Esophagus squamous epithelium (tissue), 5 donors: ENCODE measurements around the gene CXCL9. TPM values are rescaled to one million over a fixed set of nuclear protein-coding genes. Genes with fewer than 3 reads are reported as not detected.
"Not testable (repeated sequence)": the region's sequence is repeated elsewhere in the genome, so short reads cannot be mapped to it uniquely, and the experiment has no call there.

Experiments
- DNase-seq: peaks from one replicate; lab custom pipeline; 2025; lab: John Stamatoyannopoulos, UW
- H3K27ac ChIP-seq, 4 donors: fragments of 200-600 bp; sonication (generic); one replicate each; pipeline ENCODE4 v1.5.1; 2016 to 2019; ENCODE audit warnings: mild to moderate bottlenecking in 1 of 4
- H3K27me3 ChIP-seq, 4 donors: fragments of 200-600 bp; sonication (generic); 1 replicate in 3 of 4; 2 replicates in 1 of 4; pipeline versions ENCODE4 v1.5.1 to v1.6.0; 2017 to 2021; ENCODE audit warnings: antibody characterized with exemption in 1 of 4
- H3K36me3 ChIP-seq, 3 donors: fragments of 200-600 bp; sonication (generic); one replicate each; pipeline ENCODE4 v1.5.1; 2016 to 2019
- H3K4me1 ChIP-seq, 3 donors: fragments of 200-600 bp; sonication (generic); one replicate each; pipeline ENCODE4 v1.5.1; 2017 to 2019
- H3K4me3 ChIP-seq, 4 donors: fragments of 200-600 bp; sonication (generic); 1 replicate in 3 of 4; 2 replicates in 1 of 4; pipeline ENCODE4 v1.5.1; 2016 to 2019; ENCODE audit warnings: mild to moderate bottlenecking in 2 of 4, moderate library complexity in 1 of 4
- H3K9me3 ChIP-seq, 3 donors: fragments of 200-600 bp; sonication (generic); one replicate each; pipeline ENCODE4 v1.5.1; 2016 to 2019
- POLR2A ChIP-seq, 4 donors: fragments of 450-650 bp; IDR thresholded peaks; one replicate each; pipeline ENCODE4 v1.6.1; 2017; ENCODE audit warnings: antibody characterized with exemption in 4 of 4, mild to moderate bottlenecking in 4 of 4, moderate library complexity in 3 of 4
- WGBS, 2 donors: methylation state at CpG; one replicate each; pipeline ENCODE4 v1.1.5; 2018; 5-methylcytosine and 5-hydroxymethylcytosine counted together
- intact Hi-C: fragments of 100-400 bp; cut with DNase I; formaldehyde crosslinking; loops from one replicate; pipeline ENCODE4 v1.15.0; 2022
- total RNA-seq, 4 donors: library from RNA; depleted of rRNA; stranded (reverse); fragments of >200 nt; gene quantifications; one replicate each; pipeline ENCODE4 v1.1.0, GENCODE V29; 2016
- TF ChIP-seq, protein P1 (sequence below), 6 experiments: fragments of 450-650 bp in 4 of 6; fragments of 200-600 bp in 2 of 6; sonication (generic) in 2 of 6; IDR thresholded peaks; one replicate each; pipeline ENCODE4 v1.5.1; 2016 to 2019; ENCODE audit warnings: antibody characterized with exemption in 6 of 6, mild to moderate bottlenecking in 4 of 6, moderate library complexity in 4 of 6
- donor health status: DM: yes; HTN: yes; CAD: no.

The CXCL9 gene
- total RNA-seq: 1 to 10 TPM in 1 of 4 donors, under 1 TPM in 2, not detected in 1; 0.11 to 5.6 (median 0.19) TPM

DNA sequence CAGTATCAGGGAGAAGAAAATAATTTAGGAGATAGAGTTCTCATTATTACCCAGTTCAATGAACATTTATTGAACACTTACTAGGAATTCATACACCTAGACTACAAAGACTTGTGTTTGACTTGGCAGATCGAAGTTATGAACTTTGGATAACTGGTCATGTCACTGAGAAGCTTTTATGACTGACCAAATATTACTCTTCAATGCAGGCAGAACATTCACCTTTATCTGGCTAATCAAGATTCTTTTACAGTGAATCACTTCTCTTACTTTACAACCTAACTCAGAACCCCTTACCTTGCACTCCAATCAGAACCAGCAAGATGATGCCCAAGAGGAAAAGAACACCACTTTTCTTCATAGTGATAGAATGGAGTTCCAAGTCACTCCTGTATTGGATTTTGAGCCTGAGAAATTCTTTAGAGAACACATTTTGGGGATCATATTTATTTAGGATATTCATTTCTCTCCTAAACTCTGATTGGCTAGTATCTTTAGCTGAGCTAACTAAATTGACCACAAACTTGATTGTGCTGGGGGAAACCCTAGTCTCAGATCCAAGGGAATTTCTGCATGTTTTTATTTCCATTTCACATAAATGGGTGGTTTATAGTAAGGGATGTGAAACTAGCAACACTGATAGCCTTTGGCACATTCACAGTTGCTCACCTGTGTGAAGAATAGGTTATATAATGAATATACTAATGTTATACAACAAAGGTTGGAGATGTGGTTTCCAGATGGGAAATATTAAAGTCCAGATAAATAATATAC is at the start of gene CXCL9:
Gene CXCL9 (minus strand): TSS at position 421 of the 774 bp plus-strand sequence. CDS start 60 bp downstream, at position 361.
- intact Hi-C loops: no loop called here
- TF ChIP-seq, protein P1, sequence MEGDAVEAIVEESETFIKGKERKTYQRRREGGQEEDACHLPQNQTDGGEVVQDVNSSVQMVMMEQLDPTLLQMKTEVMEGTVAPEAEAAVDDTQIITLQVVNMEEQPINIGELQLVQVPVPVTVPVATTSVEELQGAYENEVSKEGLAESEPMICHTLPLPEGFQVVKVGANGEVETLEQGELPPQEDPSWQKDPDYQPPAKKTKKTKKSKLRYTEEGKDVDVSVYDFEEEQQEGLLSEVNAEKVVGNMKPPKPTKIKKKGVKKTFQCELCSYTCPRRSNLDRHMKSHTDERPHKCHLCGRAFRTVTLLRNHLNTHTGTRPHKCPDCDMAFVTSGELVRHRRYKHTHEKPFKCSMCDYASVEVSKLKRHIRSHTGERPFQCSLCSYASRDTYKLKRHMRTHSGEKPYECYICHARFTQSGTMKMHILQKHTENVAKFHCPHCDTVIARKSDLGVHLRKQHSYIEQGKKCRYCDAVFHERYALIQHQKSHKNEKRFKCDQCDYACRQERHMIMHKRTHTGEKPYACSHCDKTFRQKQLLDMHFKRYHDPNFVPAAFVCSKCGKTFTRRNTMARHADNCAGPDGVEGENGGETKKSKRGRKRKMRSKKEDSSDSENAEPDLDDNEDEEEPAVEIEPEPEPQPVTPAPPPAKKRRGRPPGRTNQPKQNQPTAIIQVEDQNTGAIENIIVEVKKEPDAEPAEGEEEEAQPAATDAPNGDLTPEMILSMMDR (IDR thresholded peaks at IDR 0.05): no peak
- TF ChIP-seq POLR2A (IDR thresholded peaks at IDR 0.05): no peak
- WGBS, 2 donors: 17 to 55% methylated on average over 1 of the region's 1 CpG
- Histone ChIP-seq H3K27ac (no peak within 1 kb of the TSS), H3K36me3 (no peaks in the 10 kb centered on the region), H3K4me1 (peaks cover 6 to 12% (median 10%) of the 10 kb centered on the region in 3 donors), H3K9me3 (no peaks in the 10 kb centered on the region), H3K4me3 (no peak within 1 kb of the TSS), H3K27me3 (no peaks in the 10 kb centered on the region)
- no peak for DNase-seq

DNA sequence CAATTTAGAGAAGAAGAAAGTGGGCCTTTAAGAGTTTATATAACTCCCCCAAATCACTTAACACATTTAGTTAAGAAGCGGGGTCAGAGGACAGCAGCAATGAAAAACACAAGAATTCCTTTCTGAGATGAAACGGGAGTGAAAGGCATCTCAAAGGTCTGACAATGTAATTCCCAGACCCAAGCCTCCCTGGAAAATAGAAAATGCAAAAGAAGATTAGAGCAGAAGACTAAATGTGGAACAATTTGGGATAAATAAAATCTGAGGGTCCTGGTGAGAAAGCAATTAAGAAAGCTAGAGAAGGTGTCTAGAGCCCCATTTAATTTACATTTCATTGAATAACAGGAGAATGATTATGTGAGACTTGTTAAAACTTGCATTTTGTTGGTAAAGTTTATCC is 48.1 kb upstream of the CXCL9 start:
- DNase-seq: no peak
- Histone ChIP-seq H3K27me3 (peaks cover 0 to 23% (median 0%) of the 10 kb centered on the region in 4 donors), H3K4me1 (no peaks in the 10 kb centered on the region), H3K4me3 (no peak overlapping the region), H3K36me3 (no peaks in the 10 kb centered on the region), H3K9me3 (no peaks in the 10 kb centered on the region), H3K27ac (no peak overlapping the region)
- intact Hi-C loops: no loop called here
- TF ChIP-seq POLR2A (IDR thresholded peaks at IDR 0.05): no peak
- TF ChIP-seq, protein P1 (IDR thresholded peaks at IDR 0.05): no peak
- WGBS, 2 donors: 60 to 83% methylated on average over 2 of the region's 2 CpGs

DNA sequence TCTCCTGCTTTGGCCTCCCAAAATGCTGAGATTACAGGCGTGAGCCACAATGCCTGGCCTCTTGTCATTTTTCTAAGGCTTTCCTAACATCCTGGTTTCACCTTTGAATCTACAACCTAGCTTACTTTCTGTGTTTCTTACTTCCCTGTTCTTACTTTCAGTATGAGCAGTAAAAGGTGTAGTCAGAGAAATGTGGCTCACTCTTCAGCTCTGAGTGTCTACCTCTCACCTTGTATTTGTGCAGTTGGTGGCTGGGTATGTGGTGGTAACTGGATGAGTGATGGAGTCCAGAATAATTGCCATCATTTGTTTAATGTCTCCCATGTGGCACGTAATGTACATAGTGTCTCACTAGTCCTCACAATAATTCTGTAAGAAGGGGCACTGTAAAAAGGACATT is 47.7 kb upstream of the CXCL9 start:
- DNase-seq: no peak
- no peak for TF ChIP-seq POLR2A (IDR thresholded peaks at IDR 0.05)
- TF ChIP-seq, protein P1 (IDR thresholded peaks at IDR 0.05): no peak
- intact Hi-C loops: no loop called here
- Histone ChIP-seq H3K27me3 (peaks cover 0 to 23% (median 0%) of the 10 kb centered on the region in 4 donors), H3K27ac (no peak overlapping the region), H3K4me3 (no peak overlapping the region), H3K36me3 (no peaks in the 10 kb centered on the region), H3K4me1 (no peaks in the 10 kb centered on the region), H3K9me3 (no peaks in the 10 kb centered on the region)
- WGBS, 2 donors: 44 to 57% methylated on average over 2 of the region's 2 CpGs

DNA sequence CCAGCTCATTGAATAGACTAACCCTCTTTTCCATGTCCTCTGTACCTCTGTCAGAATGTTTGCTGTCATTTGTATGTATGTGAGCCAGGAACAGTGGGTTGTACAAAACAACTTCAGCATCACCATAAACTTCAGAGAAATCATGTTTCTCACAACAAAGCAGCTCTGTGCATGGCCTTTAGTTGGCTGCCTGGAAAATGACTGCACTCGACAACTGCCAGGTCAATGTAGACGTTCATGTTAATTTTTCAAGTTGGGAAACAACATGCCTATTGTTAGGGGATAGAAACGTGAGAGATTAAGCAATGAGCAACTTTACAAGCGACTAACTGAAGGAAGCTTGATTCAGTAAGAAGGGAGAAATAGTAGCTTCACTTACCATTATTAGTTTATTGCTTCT is 46.4 kb upstream of the CXCL9 start:
- Histone ChIP-seq H3K4me3 (no peak overlapping the region), H3K27ac (no peak overlapping the region), H3K9me3 (no peaks in the 10 kb centered on the region), H3K4me1 (no peaks in the 10 kb centered on the region), H3K27me3 (peaks cover 0 to 23% (median 0%) of the 10 kb centered on the region in 4 donors), H3K36me3 (no peaks in the 10 kb centered on the region)
- TF ChIP-seq, protein P1 (IDR thresholded peaks at IDR 0.05): no peak
- no peak for TF ChIP-seq POLR2A (IDR thresholded peaks at IDR 0.05)
- DNase-seq: no peak
- 35 to 48% methylated on average over 4 of the region's 4 CpGs for WGBS, 2 donors
- intact Hi-C loops: no loop called here

DNA sequence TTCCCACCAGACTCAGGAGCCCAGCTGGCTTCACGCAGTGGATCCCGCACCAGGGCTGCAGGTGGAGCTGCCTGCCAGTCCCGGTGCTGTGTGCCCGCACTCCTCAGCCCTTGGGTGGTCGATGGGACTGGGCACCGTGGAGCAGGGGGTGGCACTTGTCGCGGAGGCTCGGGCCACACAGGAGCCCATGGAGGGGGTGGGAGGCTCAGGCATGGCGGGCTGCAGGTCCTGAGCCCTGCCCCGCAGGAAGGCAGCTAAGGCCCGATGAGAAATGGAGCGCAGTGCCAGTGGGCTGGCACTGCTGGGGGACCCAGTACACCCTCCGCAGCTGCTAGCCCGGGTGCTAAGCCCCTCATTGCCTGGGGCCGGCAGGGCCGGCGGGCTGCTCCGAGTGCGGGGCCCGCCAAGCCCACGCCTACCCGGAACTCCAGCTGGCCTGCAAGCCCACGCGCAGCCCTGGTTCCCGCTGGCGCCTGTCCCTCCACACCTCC is 43.3 kb upstream of the CXCL9 start:
- H3K9me3 ChIP-seq, H3K4me1 ChIP-seq, DNase-seq, H3K4me3 ChIP-seq, H3K27ac ChIP-seq, H3K36me3 ChIP-seq, intact Hi-C loops: not testable (repeated sequence)
- 100% methylated on average over 3 to 5 of the region's 27 CpGs for WGBS, 2 donors
- peaks cover 0 to 13% (median 0%) of the 10 kb centered on the region in 4 donors for H3K27me3 ChIP-seq

DNA sequence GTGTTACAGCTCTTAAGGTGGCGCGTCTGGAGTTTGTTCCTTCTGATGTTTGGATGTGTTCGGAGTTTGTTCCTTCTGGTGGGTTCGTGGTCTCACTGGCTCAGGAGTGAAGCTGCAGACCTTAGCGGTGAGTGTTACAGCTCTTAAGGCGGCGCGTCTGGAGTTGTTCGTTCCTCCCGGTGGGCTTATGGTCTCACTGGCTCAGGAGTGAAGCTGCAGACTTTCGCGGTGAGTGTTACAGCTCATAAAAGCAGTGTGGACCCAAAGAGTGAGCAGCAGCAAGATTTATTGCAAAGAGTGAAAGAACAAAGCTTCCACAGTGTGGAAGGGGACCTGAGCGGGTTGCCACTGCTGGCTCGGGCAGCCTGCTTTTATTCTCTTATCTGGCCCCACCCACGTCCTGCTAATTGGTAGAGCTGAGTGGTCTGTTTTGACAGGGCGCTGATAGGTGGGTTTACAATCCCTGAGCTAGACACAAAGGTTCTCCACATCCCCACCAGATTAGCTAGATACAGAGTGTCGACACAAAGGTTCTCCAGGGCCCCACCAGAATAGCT is 42.6 kb upstream of the CXCL9 start:
- H3K36me3 ChIP-seq, H3K4me3 ChIP-seq, H3K4me1 ChIP-seq, intact Hi-C loops, H3K27me3 ChIP-seq, H3K27ac ChIP-seq, H3K9me3 ChIP-seq, DNase-seq: not testable (repeated sequence)
- 91 to 92% methylated on average over 9 to 10 of the region's 17 CpGs for WGBS, 2 donors

DNA sequence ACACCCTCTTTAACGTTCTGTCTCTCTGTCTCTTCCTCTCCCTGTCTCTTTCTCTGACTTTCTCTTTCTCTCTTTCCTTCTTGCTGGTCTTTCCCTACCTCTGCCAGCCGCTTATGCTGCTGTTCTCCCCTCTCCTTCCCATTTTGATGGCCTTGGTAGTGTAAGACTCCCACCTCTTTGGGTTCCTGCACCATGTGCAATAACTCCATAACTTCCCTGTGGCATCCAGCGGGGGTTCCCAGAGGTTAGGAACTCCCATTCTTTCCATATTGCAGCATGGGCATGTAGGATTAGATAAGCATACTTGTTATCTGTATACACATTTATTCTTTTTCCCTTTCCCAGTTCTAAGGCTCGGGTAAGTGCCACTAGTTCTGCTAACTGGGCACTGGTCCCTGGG is 37.4 kb upstream of the CXCL9 start:
- H3K36me3 ChIP-seq, H3K27me3 ChIP-seq, H3K4me1 ChIP-seq, DNase-seq, intact Hi-C loops, H3K9me3 ChIP-seq, H3K4me3 ChIP-seq, H3K27ac ChIP-seq: not testable (repeated sequence)
- 82 to 85% methylated on average over 3 to 4 of the region's 4 CpGs for WGBS, 2 donors

DNA sequence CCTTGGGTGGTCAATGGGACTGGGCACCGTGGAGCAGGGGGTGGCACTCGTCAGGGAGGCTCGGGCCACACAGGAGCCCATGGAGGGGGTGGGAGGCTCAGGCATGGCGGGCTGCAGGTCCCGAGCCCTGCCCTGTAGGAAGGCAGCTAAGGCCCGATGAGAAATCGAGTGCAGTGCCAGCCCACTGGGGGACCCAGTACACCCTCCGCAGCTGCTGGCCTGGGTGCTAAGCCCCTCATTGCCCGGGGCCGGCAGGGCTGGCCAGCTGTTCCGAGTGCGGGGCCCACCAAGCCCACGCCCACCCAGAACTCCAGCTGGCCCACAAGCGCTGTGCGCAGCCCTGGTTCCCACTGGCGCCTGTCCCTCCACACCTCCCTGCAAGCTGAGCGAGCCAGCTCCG is 36.0 kb upstream of the CXCL9 start:
- H3K4me1 ChIP-seq, H3K27ac ChIP-seq, H3K27me3 ChIP-seq, DNase-seq, intact Hi-C loops, H3K36me3 ChIP-seq, H3K9me3 ChIP-seq, H3K4me3 ChIP-seq: not testable (repeated sequence)
- 100% methylated on average over 5 of the region's 18 CpGs; no CpG with 5 or more reads in 1 of the 2 donors for WGBS, 2 donors
